Measurements from ENCODE around the gene ZNF598. TPM values are rescaled to one million over a fixed set of nuclear protein-coding genes. Genes with fewer than 3 reads are reported as not detected.
"Not testable (repeated sequence)": the region's sequence is repeated elsewhere in the genome, so short reads cannot be mapped to it uniquely, and the experiment has no call there.

The ZNF598 gene
- total and polyA plus RNA-seq, 7 experiments from 2014 or later: 1.9 to 63.2 (median 46.0) TPM

DNA sequence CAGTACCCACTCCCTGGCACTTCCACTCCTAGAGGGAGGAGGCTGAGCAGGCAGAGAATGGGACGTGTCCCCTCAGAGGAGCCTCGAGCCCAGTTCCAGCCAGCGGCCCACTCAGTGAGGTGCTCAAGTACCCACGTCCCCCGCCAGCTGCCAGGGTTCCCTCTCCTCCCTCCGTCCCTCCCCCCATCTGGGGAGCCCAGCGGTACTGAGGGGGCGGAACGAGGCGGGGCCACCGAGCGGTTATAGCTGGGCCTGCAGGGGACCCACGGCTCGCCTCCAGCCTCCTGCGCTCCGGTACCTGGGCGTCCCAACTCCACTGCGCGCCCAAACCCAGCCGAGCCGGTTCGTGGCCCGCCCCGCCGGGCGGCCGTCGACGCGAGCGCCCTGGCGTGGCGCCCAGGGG, 9.9 kb upstream of the ZNF598 start, which contains the start of gene NPW:
NPW (plus strand) TSS at position 268 of the 403 bp plus-strand sequence.
- H3K27ac ChIP-seq (ENCODE audit: low read depth, low read length): no peak within 1 kb of the TSS
- DNase-seq (peak in 1 of 9 donors; percentile 45), ATAC-seq (no peak)
- Mint-ChIP-seq H3K9me3 (peaks cover 0 to 5% (median 0%) of the 10 kb centered on the region in 11 donors), H3K27ac (no peak within 1 kb of the TSS), H3K4me1 (peaks cover 11 to 17% (median 13%) of the 10 kb centered on the region in 7 donors), H3K27me3 (peaks cover 7 to 40% (median 15%) of the 10 kb centered on the region in 5 donors), H3K4me3 (peak within 1 kb of the TSS in 2 of 10 donors; percentile 17 to 46), H3K36me3 (no peaks in the 10 kb centered on the region)
- H3K9me3 ChIP-seq (ENCODE audit: control insufficient read depth in 2 of 3, low read length in 3 of 3): no peaks in the 10 kb centered on the region
- peaks cover 0 to 8% of the 10 kb centered on the region in 2 donors for H3K27me3 ChIP-seq (ENCODE audit: control insufficient read depth in 2 of 2, insufficient read depth in 2 of 2, low read length in 2 of 2)
- intact Hi-C loops (cut with micrococcal nuclease): no loop called here
- ChIA-PET POLR2A (interaction anchor here (1.2 to 1.5 kb wide), 2 partner anchors 121 to 135 kb away, joined by 3 to 7 read pairs; no protein-coding TSS in a partner anchor), CTCF (interaction anchor here (5.0 kb wide), 1 partner anchor 122 kb away, joined by 42 read pairs; no protein-coding TSS in a partner anchor)
- H3K4me3 ChIP-seq (ENCODE audit: low read length): no peak within 1 kb of the TSS
- H3K4me1 ChIP-seq (ENCODE audit: control insufficient read depth in 2 of 2, insufficient read depth in 2 of 2, low read length in 2 of 2): peaks cover 11 to 15% of the 10 kb centered on the region in 2 donors
- H3K36me3 ChIP-seq (ENCODE audit: control insufficient read depth in 2 of 3, insufficient read depth in 3 of 3, low read length in 3 of 3): no peaks in the 10 kb centered on the region

DNA sequence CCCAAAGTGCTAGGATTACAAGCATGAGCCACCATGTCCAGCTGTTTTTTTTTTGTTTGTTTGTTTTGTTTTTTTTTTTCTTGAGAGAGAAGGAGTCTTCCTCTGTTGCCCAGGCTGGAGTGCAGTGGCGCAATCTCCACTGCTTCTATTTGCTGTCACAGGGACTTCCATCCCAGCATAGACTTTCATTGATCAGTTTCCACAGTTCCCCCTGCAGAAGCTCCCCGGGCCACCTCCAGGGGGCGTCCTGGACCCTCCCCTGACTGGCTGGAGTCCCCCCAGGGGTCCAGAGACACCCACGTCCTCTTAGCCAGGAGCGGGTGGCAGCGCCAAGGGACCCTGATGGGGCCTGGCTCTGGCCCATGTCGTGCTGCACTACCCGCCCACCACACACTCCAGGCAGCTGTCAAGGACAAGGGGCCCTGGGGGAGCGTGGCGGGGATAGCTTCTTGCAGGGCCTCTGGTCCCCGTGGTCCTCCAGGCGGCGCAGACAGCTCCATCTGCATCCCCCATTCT, 6.8 kb upstream of the ZNF598 start:
- intact Hi-C loops (cut with micrococcal nuclease): no loop called here
- no peaks in the 10 kb centered on the region for H3K36me3 ChIP-seq (ENCODE audit: control insufficient read depth in 2 of 3, insufficient read depth in 3 of 3, low read length in 3 of 3)
- DNase-seq (no peak), ATAC-seq (no peak)
- H3K4me1 ChIP-seq (ENCODE audit: control insufficient read depth in 2 of 2, insufficient read depth in 2 of 2, low read length in 2 of 2): no peaks in the 10 kb centered on the region
- CTCF ChIA-PET: interaction anchor here (0.6 to 0.8 kb wide), 2 partner anchors 124 to 1885 kb away, joined by 3 read pairs; no protein-coding TSS in a partner anchor
- H3K36me3 Mint-ChIP-seq: no peaks in the 10 kb centered on the region
- no peaks in the 10 kb centered on the region for H3K9me3 ChIP-seq (ENCODE audit: control insufficient read depth in 2 of 3, low read length in 3 of 3)
- H3K9me3 Mint-ChIP-seq: peaks cover 0 to 1% (median 0%) of the 10 kb centered on the region in 11 donors
- peaks cover 6 to 23% (median 10%) of the 10 kb centered on the region in 5 donors for H3K27me3 Mint-ChIP-seq
- H3K27me3 ChIP-seq (ENCODE audit: control insufficient read depth in 2 of 2, insufficient read depth in 2 of 2, low read length in 2 of 2): peaks cover 0 to 4% of the 10 kb centered on the region in 2 donors
- no peak overlapping the region for H3K27ac Mint-ChIP-seq
- peaks cover 0 to 3% (median 0%) of the 10 kb centered on the region in 7 donors for H3K4me1 Mint-ChIP-seq
- H3K4me3 ChIP-seq (ENCODE audit: low read length): no peak overlapping the region
- H3K4me3 Mint-ChIP-seq: no peak overlapping the region
- POLR2A ChIA-PET: no interaction called here
- H3K27ac ChIP-seq (ENCODE audit: low read depth, low read length): no peak overlapping the region

GRCh38 chr16:2015947-2016208, 6.3 kb upstream of the ZNF598 start:
- ChIA-PET POLR2A (no interaction called here), CTCF (interaction anchor here (1.0 kb wide), 1 partner anchor 125 kb away, joined by 3 read pairs; no protein-coding TSS in a partner anchor)
- H3K36me3 Mint-ChIP-seq: no peaks in the 10 kb centered on the region
- Histone ChIP-seq H3K27me3 (ENCODE audit: control insufficient read depth in 2 of 2, insufficient read depth in 2 of 2, low read length in 2 of 2) (peaks cover 0 to 3% of the 10 kb centered on the region in 2 donors), H3K4me1 (ENCODE audit: control insufficient read depth in 2 of 2, insufficient read depth in 2 of 2, low read length in 2 of 2) (no peaks in the 10 kb centered on the region), H3K36me3 (ENCODE audit: control insufficient read depth in 2 of 3, insufficient read depth in 3 of 3, low read length in 3 of 3) (no peaks in the 10 kb centered on the region), H3K4me3 (ENCODE audit: low read length) (no peak overlapping the region), H3K27ac (ENCODE audit: low read depth, low read length) (no peak overlapping the region), H3K9me3 (ENCODE audit: control insufficient read depth in 2 of 3, low read length in 3 of 3) (no peaks in the 10 kb centered on the region)
- H3K27me3 Mint-ChIP-seq: peaks cover 4 to 19% (median 10%) of the 10 kb centered on the region in 5 donors
- ATAC-seq (no peak), DNase-seq (no peak)
- H3K27ac Mint-ChIP-seq: no peak overlapping the region
- peaks cover 0 to 3% (median 0%) of the 10 kb centered on the region in 7 donors for H3K4me1 Mint-ChIP-seq
- H3K9me3 Mint-ChIP-seq: peaks cover 0 to 1% (median 0%) of the 10 kb centered on the region in 11 donors
- no peak overlapping the region for H3K4me3 Mint-ChIP-seq
- intact Hi-C loops (cut with micrococcal nuclease): no loop called here

DNA sequence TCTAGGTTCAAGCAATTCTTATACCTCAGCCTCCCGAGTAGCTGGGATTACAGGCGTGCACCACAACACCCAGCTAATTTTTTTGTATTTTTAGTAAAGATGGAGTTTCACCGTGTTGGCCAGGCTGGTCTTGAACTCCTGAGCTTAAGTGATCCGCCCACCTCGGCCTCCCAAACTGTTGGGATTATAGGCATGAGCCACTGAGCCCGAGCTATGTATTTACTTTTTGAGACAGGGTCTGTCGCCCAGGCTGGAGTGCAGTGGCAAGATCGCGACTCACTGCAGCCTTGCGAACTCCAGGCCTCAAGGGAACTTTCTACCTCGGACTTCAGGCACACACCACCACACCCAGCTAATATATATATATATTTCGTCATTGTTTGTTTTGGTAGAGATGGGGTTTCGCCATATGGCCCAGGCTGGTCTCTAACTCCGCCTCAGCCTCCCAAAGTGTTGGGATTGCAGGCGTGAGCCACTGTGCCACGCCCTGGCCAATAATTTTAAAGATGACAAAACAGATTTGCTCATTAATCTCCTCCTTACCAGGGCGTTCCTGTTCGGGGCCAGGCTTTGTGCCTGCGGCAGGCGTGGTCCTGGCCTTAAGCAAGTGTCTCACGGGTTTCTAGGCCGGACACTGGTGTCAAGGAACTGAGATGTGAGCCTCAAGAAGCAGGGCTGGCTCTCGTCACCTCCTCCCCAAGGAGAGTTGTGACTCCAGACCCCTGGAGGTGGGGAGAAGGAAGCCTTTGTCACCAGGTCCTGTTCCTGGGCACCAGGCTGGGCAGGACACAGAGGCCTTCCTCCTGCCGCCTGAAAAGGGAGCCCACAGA, 5.7 kb upstream of the ZNF598 start:
- Histone ChIP-seq H3K4me3 (ENCODE audit: low read length) (no peak overlapping the region), H3K9me3 (ENCODE audit: control insufficient read depth in 2 of 3, low read length in 3 of 3) (no peaks in the 10 kb centered on the region), H3K27ac (ENCODE audit: low read depth, low read length) (no peak overlapping the region), H3K4me1 (ENCODE audit: control insufficient read depth in 2 of 2, insufficient read depth in 2 of 2, low read length in 2 of 2) (peaks cover 3% of the 10 kb centered on the region in 2 donors), H3K27me3 (ENCODE audit: control insufficient read depth in 2 of 2, insufficient read depth in 2 of 2, low read length in 2 of 2) (no peaks in the 10 kb centered on the region), H3K36me3 (ENCODE audit: control insufficient read depth in 2 of 3, insufficient read depth in 3 of 3, low read length in 3 of 3) (no peaks in the 10 kb centered on the region)
- ChIA-PET CTCF (interaction anchor here (1.0 kb wide), 1 partner anchor 126 kb away, joined by 3 read pairs; no protein-coding TSS in a partner anchor), POLR2A (interaction anchor here (0.8 to 1.1 kb wide), 3 partner anchors 9 to 140 kb away, joined by 3 to 6 read pairs (median 3); partner anchors contain the start of gene TRAF7)
- Mint-ChIP-seq H3K9me3 (peaks cover 0 to 1% (median 0%) of the 10 kb centered on the region in 11 donors), H3K27ac (no peak overlapping the region), H3K4me1 (peaks cover 0 to 2% (median 1%) of the 10 kb centered on the region in 7 donors), H3K27me3 (peaks cover 0 to 13% (median 6%) of the 10 kb centered on the region in 5 donors), H3K36me3 (no peaks in the 10 kb centered on the region), H3K4me3 (no peak overlapping the region)
- intact Hi-C loops (cut with micrococcal nuclease): no loop called here
- ATAC-seq: peak; percentile 71
- DNase-seq: no peak

GRCh38 chr16:2013527-2013926, 3.9 kb upstream of the ZNF598 start:
- CTCF ChIA-PET: interaction anchor here (1.1 kb wide), 1 partner anchor 125 kb away, joined by 3 read pairs; no protein-coding TSS in a partner anchor
- Histone ChIP-seq H3K4me1 (ENCODE audit: control insufficient read depth in 2 of 2, insufficient read depth in 2 of 2, low read length in 2 of 2) (peaks cover 13 to 14% of the 10 kb centered on the region in 2 donors), H3K9me3 (ENCODE audit: control insufficient read depth in 2 of 3, low read length in 3 of 3) (no peaks in the 10 kb centered on the region), H3K4me3 (ENCODE audit: low read length) (no peak overlapping the region), H3K27me3 (ENCODE audit: control insufficient read depth in 2 of 2, insufficient read depth in 2 of 2, low read length in 2 of 2) (no peaks in the 10 kb centered on the region), H3K36me3 (ENCODE audit: control insufficient read depth in 2 of 3, insufficient read depth in 3 of 3, low read length in 3 of 3) (no peaks in the 10 kb centered on the region), H3K27ac (ENCODE audit: low read depth, low read length) (no peak overlapping the region)
- POLR2A ChIA-PET: no interaction called here
- Mint-ChIP-seq H3K27me3 (peaks cover 0 to 3% (median 0%) of the 10 kb centered on the region in 5 donors), H3K4me3 (peak overlapping the region in 1 of 10 donors; percentile 71), H3K27ac (peak overlapping the region in 1 of 9 donors; percentile 9), H3K9me3 (no peaks in the 10 kb centered on the region), H3K4me1 (peaks cover 3 to 12% (median 10%) of the 10 kb centered on the region in 7 donors), H3K36me3 (peaks cover 0 to under 1% (median 0%) of the 10 kb centered on the region in 5 donors)
- intact Hi-C loops (cut with micrococcal nuclease): no loop called here
- DNase-seq: no peak
- no peak for ATAC-seq

GRCh38 chr16:2011726-2012125, 2.1 kb upstream of the ZNF598 start:
- H3K4me3 ChIP-seq (ENCODE audit: low read length); H3K9me3 ChIP-seq (ENCODE audit: control insufficient read depth in 2 of 3, low read length in 3 of 3); ATAC-seq; H3K27me3 ChIP-seq (ENCODE audit: control insufficient read depth in 2 of 2, insufficient read depth in 2 of 2, low read length in 2 of 2); H3K27ac Mint-ChIP-seq; intact Hi-C loops (cut with micrococcal nuclease); DNase-seq; H3K36me3 ChIP-seq (ENCODE audit: control insufficient read depth in 2 of 3, insufficient read depth in 3 of 3, low read length in 3 of 3); H3K27ac ChIP-seq (ENCODE audit: low read depth, low read length); H3K27me3 Mint-ChIP-seq; H3K9me3 Mint-ChIP-seq; H3K36me3 Mint-ChIP-seq: not testable (repeated sequence)
- peak overlapping the region in 3 of 10 donors; percentile 34 to 87 (median 53) for H3K4me3 Mint-ChIP-seq
- peaks cover 26 to 29% of the 10 kb centered on the region in 2 donors for H3K4me1 ChIP-seq (ENCODE audit: control insufficient read depth in 2 of 2, insufficient read depth in 2 of 2, low read length in 2 of 2)
- POLR2A ChIA-PET: interaction anchor here (0.8 to 1.7 kb wide), 3 partner anchors 19 to 135 kb away, joined by 3 to 4 read pairs (median 3); no protein-coding TSS in a partner anchor
- peaks cover 14 to 28% (median 24%) of the 10 kb centered on the region in 7 donors for H3K4me1 Mint-ChIP-seq
- CTCF ChIA-PET: interaction anchor here (0.7 kb wide), 1 partner anchor 45 kb away, joined by 8 read pairs; no protein-coding TSS in a partner anchor

Measured in naive thymus-derived CD4-positive, alpha-beta T cell (primary cell).